K562 (cell line): ENCODE results near the gene NPPC. TPM values are rescaled to one million over a fixed set of nuclear protein-coding genes. Genes with fewer than 3 reads are reported as not detected.
A peak's percentile ranks its signal among the peaks of the same experiment; 100 is the strongest.

Experiments used
- ATAC-seq: fragments of 200-7000 bp; cut with Tn5 transposase; 3 replicates; pipeline ENCODE4 v1.9.1; 2020; ENCODE audit warnings: moderate library complexity
- BruUV-seq: library from RNA; stranded (reverse); fragments of 400-500 nt; replicated peaks from 2 replicates; lab custom pipeline; 2021; lab: Mats Ljungman, UMichigan
- CTCF ChIA-PET: fragments of 300-600 bp; formaldehyde crosslinking; extraction: SDS; loops from one replicate; lab custom pipeline; 2021; ENCODE audit warnings: low intra/inter-chr PET ratio; lab: Yijun Ruan, JAX
- POLR2A ChIA-PET: fragments of 300-600, 350-650 bp; sonication (Branson Sonifier 250); formaldehyde crosslinking; extraction: SDS; loops from one replicate; lab custom pipeline; 2021; ENCODE audit warnings: antibody characterized with exemption, inconsistent platforms; lab: Yijun Ruan, JAX
- DNase-seq, 4 experiments: peaks; one replicate each; pipeline versions ENCODE4 v3.0.0 to v3.0.0-alpha.2; 2011 to 2018; ENCODE audit warnings: low spot score in 3 of 4, mixed read lengths in 3 of 4; ENCODE audit errors: extremely low read depth in 1 of 4
- FAIRE-seq: peaks from 2 replicates; lab custom pipeline; 2011; peaks lifted over from hg19 to GRCh38; lab: Jason Lieb, UNC
- H2AFZ ChIP-seq: 2 replicates; pipeline ENCODE4 v1.6.0; 2011; ENCODE audit warnings: low read depth, low read length, control low read depth, inconsistent platforms
- H3K27ac ChIP-seq: fragments of 200-600 bp; 3 replicates; pipeline ENCODE4 v1.8.0; 2011; ENCODE audit warnings: low read depth, mild to moderate bottlenecking, control low read depth, inconsistent platforms, low read length, moderate library complexity, mixed read lengths; ENCODE audit errors: extremely low read depth
- H3K27me3 ChIP-seq, 2 experiments: fragments of 300-600 bp in 1 of 2; 2 replicates in 1 of 2; 3 replicates in 1 of 2; pipeline versions ENCODE4 v1.6.0 to v1.8.0; 2011; ENCODE audit warnings: inconsistent platforms in 2 of 2, low read length in 2 of 2, mild to moderate bottlenecking in 1 of 2, mixed read lengths in 1 of 2, moderate library complexity in 1 of 2; ENCODE audit not compliant: control insufficient read depth in 2 of 2, insufficient read depth in 2 of 2
- H3K36me3 ChIP-seq: fragments of 300-600 bp; 3 replicates; pipeline ENCODE4 v1.8.0; 2011; ENCODE audit warnings: mild to moderate bottlenecking, low read length, inconsistent platforms; ENCODE audit not compliant: control insufficient read depth, insufficient read depth
- H3K4me1 ChIP-seq, 2 experiments: fragments of 200-600 bp in 1 of 2; replicated peaks in 1 of 2; 2 replicates in 1 of 2; 3 replicates in 1 of 2; pipeline versions ENCODE4 v1.5.1 to v1.8.0; 2011; ENCODE audit warnings: inconsistent platforms in 2 of 2, low read length in 2 of 2, mild to moderate bottlenecking in 1 of 2, mixed read lengths in 1 of 2, moderate library complexity in 1 of 2; ENCODE audit not compliant: control insufficient read depth in 2 of 2, insufficient read depth in 2 of 2
- H3K4me2 ChIP-seq: 2 replicates; pipeline ENCODE4 v1.6.1; 2011; ENCODE audit warnings: low read length, control low read depth, inconsistent platforms, mixed read lengths; ENCODE audit not compliant: insufficient read depth
- H3K4me3 ChIP-seq: fragments of 200-600 bp; sonication (generic), shearing (Covaris generic); 2 replicates; pipeline ENCODE4 v1.5.1; 2016; ENCODE audit warnings: control low read depth, inconsistent platforms
- H3K79me2 ChIP-seq: fragments of 200-600 bp; 3 replicates; pipeline ENCODE4 v1.8.0; 2011; ENCODE audit warnings: low read length, inconsistent platforms; ENCODE audit not compliant: control insufficient read depth, insufficient read depth
- H3K9ac ChIP-seq, 2 experiments: 2 replicates each; pipeline versions ENCODE4 v1.6.0 to v1.6.1; 2011; ENCODE audit warnings: low read depth in 2 of 2, low read length in 2 of 2, control low read depth in 1 of 2, inconsistent platforms in 1 of 2, mild to moderate bottlenecking in 1 of 2, mixed read lengths in 1 of 2; ENCODE audit not compliant: insufficient read depth in 1 of 2
- H3K9me1 ChIP-seq: one replicate; pipeline ENCODE4 v1.6.0; 2011; ENCODE audit warnings: inconsistent platforms, mild to moderate bottlenecking, low read length, moderate library complexity; ENCODE audit not compliant: control insufficient read depth, insufficient read depth
- H3K9me3 ChIP-seq: replicated peaks from 2 replicates; pipeline ENCODE4 v1.5.1; 2011; ENCODE audit warnings: low read depth, low read length, inconsistent platforms; ENCODE audit not compliant: control insufficient read depth, insufficient read depth
- H4K20me1 ChIP-seq: replicated peaks from 2 replicates; pipeline ENCODE4 v1.6.1; 2011; ENCODE audit warnings: low read length, inconsistent platforms, mixed read lengths; ENCODE audit not compliant: control insufficient read depth, insufficient read depth
- HCFC1 ChIP-seq: IDR thresholded peaks from 2 replicates; pipeline ENCODE4 v1.6.1; 2012; ENCODE audit warnings: low read depth, low read length, improper control_type of control experiment
- HDAC2 ChIP-seq: fragments of 450-650 bp; IDR thresholded peaks from 2 replicates; pipeline ENCODE4 v1.6.1; 2016; ENCODE audit warnings: mild to moderate bottlenecking
- PKNOX1 ChIP-seq: fragments of 450-650 bp; IDR thresholded peaks from 2 replicates; pipeline ENCODE4 v1.6.1; 2016
- USF2 ChIP-seq: sonication (generic); formaldehyde crosslinking; IDR thresholded peaks from 2 replicates; pipeline ENCODE4 v1.5.0; 2020; ENCODE audit warnings: missing genetic modification reagents
- ZNF143 ChIP-seq: sonication (generic); formaldehyde crosslinking; IDR thresholded peaks from 2 replicates; pipeline ENCODE4 v1.9.0; 2022; ENCODE audit warnings: mild to moderate bottlenecking, missing genetic modification reagents
- WGBS: fragments of 100-300 bp; shearing (Covaris generic); methylation state at CpG from one replicate; pipeline ENCODE4 v1.1.6; 2016; ENCODE audit warnings: low coverage, mixed read lengths; ENCODE audit not compliant: insufficient coverage; ENCODE audit errors: missing lambda C conversion rate; 5-methylcytosine and 5-hydroxymethylcytosine counted together
- in situ Hi-C: fragments of 300-500 bp; cut with MboI; formaldehyde crosslinking; loops from 4 replicates; pipeline ENCODE4 v1.15.0; 2018; ENCODE audit warnings: inconsistent platforms, mixed read lengths
- intact Hi-C: fragments of 100-400 bp; cut with micrococcal nuclease; formaldehyde crosslinking; loops from 2 replicates; pipeline ENCODE4 v1.14.2; 2022
- polyA plus RNA-seq, 8 experiments: library from polyadenylated mRNA; depleted of rRNA in 4 of 8; stranded (reverse) in 5 of 8; unstranded in 3 of 8; fragments of >200 nt; fragmentation: Nextera tagmentation in 2 of 8; fragmentation: Illumina TruSeq in 1 of 8; extraction: Ambion mirVana in 2 of 8; extraction: Trizol in 1 of 8; gene quantifications; 2 replicates each; pipeline versions ENCODE4 v1.2.1 to v1.2.3, GENCODE V29; 2011 to 2014; ENCODE audit warnings: inconsistent platforms in 1 of 8, missing spikeins in 1 of 8
- total RNA-seq, 7 experiments: library from RNA; depleted of rRNA in 6 of 7; stranded (reverse); fragments of >200 nt in 6 of 7; fragmentation: Illumina TruSeq in 2 of 7; extraction: Trizol in 2 of 7; gene quantifications; 2 replicates each; pipeline versions ENCODE4 v1.2.1 to v1.2.3, GENCODE V29; 2011 to 2021; ENCODE audit warnings: low replicate concordance in 1 of 7

The NPPC gene
- total and polyA plus RNA-seq, 9 of the 15 experiments (the other 6 are each of a cell fraction or from before 2014, with no cell fraction given), result not detected

- Histone ChIP-seq H3K4me1 (no peaks in the 10 kb centered on the region), H3K4me3 (no peak overlapping the region), H3K9ac (no peak overlapping the region), H3K9me3 (no peaks in the 10 kb centered on the region), H3K79me2 (no peaks in the 10 kb centered on the region)
- DNase-seq (no peak), FAIRE-seq (no peak)
- TF ChIP-seq HDAC2 (no peak), HCFC1 (peak; percentile 39; the same call in 1 of the 2 replicates), PKNOX1 (peak; percentile 55; the same call in 1 of the 2 replicates), ZNF143 (CRISPR knock-in tag) (peak; percentile 53; the same call in 1 of the 2 replicates), USF2 (peak; percentile 37)
- TF ChIP-seq, all 486 proteins: peak for 4
- no peak overlapping the region for H3K27ac ChIP-seq
- intact Hi-C loops (no loop called here), in situ Hi-C loops (no loop called here)
- no peak overlapping the region for H2AFZ ChIP-seq
- WGBS, result 3% methylated on average over 3 of the region's 3 CpGs
- no peak overlapping the region for H3K4me2 ChIP-seq
- ChIA-PET CTCF (no interaction called here), POLR2A (no interaction called here)
- H4K20me1 ChIP-seq, result no peaks in the 10 kb centered on the region
- no peaks in the 10 kb centered on the region for H3K36me3 ChIP-seq
- no peaks in the 10 kb centered on the region for H3K9me1 ChIP-seq
- no TSS peak for BruUV-seq
- H3K27me3 ChIP-seq, result peaks cover 5 to 25% of the 10 kb centered on the region in 2 experiments; a peak in 4 of 5 replicates
- no peak for ATAC-seq
Observed at GRCh38 chr2:231886071-231886681, 40.0 kb downstream of the NPPC start.
